Measurements from ENCODE around the gene CACYBP.

CACYBP gene

DNA sequence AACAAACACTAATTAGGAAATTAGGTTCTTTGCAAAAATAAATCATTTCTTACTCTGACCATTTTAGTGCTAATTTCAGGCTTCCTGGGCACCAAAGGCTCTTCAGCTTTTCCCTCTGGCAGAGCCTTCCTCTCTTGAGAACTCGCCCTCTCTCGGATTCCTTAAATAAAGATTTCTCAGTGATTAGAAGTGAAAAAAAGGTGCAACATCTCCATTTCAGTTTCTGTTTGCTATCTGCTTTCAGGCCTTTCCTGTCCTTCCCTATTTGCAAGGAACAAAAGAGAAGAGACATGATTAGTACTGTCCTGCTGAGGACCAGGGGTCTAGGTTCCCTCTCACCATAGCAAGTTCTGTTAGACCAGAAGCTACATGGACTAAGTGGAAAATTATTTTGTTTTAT lies 27.8 kb upstream of the CACYBP start:
- DNase-seq (ENCODE audit: low spot score): no peak
- no peak for FAIRE-seq

DNA sequence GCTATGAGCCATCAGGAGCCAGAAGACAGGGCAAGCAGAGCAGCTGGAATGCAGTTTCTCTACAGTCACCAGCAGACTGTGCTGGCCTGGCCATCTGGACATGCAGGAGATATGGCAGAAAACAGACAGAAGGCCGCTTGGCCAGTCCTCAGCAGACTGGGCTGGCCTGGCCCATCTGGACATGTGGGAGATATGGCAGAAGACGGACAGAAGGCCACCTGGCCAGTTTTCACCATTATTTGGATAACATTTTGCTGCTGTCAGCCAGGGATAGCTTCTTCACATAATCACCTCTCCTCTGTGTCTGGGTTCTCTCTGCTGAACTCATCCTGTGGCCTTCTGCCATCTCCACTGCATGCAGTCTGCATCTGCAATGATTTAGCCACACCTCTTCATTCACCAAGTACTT lies 25.0 kb upstream of the CACYBP start:
- no peak for DNase-seq (ENCODE audit: low spot score)
- FAIRE-seq: no peak

DNA sequence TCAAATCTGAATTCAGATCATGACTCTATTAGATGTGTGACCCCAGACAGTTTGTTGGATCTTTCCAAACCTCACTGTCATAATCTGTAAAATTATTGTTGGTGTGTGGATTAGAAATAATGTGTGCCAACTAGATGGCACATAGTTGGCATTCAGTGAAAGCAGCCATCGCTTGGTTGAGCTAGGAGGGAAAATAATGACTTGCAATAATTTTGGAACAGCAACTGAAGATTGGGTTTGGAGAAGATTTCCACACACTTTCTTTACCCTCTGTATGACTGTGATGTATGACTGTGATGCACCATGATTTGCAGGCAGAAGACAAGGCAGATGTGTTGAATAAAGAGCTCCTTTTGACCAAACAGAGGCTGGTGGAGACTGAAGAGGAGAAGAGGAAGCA lies 24.0 kb upstream of the CACYBP start:
- FAIRE-seq (no peak), DNase-seq (ENCODE audit: low spot score) (no peak)

DNA sequence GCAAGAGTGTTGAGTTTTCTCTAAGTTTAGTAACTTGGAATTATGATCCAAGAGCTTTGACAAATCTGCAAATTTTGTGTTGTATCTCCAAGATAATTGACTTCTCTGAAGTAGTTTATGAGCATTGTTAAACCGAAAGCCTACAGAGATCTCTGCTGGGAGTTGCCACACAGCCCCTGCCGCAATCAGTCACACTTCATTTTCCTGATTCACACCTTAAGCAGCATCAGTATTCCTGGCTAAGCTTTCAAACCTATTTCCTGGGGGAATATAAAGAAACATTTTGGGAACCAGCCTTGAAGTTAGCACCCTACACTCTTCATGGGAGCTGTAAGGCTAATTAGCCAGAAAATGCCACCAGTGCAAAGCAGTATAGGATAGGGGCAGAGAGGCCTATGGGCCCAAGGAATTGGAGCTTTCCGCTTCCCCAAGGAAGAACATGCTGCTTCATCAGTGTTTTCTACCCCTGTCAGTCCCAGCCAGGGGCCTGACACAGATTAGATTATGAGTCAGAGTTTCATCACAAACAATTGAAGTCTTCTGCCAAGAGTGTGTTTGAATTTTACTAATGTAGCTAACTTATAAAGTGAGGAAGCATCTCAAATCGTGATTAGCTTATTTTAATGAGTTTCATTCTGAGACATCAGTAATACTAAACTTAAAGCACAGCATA lies 23.2 kb upstream of the CACYBP start:
- DNase-seq (ENCODE audit: low spot score): peak; percentile 34
- no peak for FAIRE-seq

DNA sequence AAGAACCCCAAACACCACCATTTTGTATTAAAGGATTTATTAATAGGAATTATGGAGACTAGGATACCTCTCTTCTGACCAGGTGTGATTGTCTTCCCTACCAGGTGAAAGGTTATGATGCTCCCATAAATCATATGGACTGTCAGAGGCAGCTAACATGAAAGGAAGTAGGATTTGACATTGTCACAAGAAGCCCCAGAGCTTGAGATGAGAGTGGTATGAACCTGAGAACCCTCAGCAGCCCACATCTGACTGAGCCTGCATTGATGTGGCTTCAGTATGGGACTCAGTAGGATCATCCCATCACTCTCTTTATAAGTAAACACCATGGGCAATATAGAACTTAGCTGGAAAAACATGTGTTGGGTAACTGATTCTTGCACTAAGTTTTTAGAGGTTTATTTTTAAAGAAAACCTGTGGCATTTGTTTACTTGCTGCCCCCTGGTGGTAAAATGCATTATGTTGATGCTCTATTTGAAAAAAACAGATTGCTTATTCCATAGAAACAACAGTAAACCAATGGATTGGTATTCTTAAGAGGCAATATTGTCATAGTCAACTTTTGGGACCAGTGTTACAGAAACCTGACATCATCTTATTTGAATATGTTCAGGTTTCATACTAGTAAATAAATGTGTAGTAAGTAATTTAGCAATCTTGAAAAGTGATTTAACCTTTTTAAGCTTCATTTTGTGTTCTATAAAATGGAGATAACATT lies 16.6 kb upstream of the CACYBP start:
- no peak for DNase-seq (ENCODE audit: low spot score)
- FAIRE-seq: no peak

DNA sequence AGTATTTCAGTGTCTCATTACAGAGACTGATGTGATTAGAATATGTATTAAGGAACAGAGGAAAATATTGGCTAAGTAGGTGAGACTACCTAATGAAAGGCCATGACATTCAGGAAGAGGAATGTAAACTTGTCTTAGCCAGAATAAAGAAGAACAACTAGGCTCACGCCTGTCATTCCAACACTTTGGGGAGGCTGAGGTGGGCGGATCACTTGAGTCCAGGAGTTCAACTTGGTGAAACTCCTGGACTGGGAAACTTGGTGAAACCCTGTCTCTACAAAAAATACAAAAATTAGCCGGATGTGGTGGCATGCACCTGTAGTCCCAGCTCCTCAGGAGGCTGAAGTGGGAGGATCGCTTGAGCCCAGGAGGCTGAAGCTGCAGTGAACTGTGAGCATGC lies 14.8 kb upstream of the CACYBP start:
- DNase-seq (ENCODE audit: low spot score) (no peak), FAIRE-seq (no peak)

DNA sequence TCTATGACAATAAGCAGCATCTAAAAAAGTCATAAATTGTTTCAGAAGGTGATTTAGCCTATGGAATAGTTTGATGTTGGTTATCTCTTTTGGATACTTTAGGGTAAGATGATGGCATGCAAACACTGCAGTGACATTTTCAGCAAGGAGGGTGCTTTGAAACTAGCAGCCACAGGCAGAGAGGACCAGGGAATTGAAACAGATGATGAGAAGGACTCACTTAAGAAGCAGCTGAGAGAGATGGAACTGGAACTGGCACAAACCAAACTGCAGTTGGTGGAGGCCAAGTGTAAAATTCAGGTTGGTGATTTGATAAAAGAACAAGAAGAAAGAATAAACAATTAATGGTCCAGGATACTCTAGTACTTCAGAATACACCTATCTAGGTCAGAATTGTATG lies 11.2 kb upstream of the CACYBP start:
- DNase-seq (ENCODE audit: low spot score): no peak
- FAIRE-seq: no peak

DNA sequence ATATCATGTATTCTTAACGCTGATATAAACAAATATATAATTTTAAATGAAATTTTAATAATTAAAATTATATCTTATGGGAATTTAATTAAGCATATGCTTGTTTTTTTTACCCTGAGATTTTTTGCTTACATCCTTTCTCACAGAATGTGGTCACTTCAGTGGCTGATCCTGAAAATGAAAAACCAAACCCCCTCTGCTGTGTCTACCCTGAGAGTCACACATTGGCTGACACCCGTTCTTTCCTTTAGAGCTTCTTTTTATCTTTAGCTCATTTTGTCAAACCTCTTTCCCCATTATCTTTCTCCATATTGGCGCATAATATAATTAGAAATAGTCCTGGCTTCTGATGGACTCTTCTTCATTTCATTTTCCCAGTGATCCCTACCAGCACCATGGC lies 10.8 kb upstream of the CACYBP start:
- FAIRE-seq (no peak), DNase-seq (ENCODE audit: low spot score) (no peak)

DNA sequence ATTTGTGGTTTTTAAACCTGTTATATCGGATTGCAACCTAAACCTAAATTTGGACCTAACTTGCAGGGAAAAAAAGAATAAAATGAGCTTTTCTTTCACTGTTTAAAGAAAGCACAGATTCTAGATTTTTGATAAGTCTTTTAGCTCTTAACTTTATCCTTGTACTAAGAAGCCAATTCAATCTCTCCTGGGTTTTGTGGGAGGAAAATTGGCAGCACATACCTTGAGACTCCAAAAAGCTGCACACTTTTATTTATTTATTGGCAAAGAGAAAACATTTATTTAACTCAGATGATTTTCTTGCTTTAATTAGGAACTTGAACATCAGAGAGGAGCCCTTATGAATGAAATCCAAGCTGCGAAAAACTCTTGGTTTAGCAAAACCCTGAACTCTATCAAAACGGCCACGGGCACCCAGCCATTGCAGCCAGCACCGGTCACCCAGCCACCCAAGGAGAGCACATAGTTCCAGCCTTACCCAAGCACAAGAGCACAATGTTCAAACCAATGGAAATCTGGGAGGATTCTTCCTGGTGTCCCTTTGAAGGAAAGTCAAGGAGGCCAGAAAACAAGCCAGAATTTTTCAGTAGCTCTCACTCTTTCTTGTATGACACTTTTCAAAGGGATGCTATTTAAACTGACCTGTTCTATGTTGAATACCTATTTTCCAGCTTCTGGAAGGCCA lies 10.1 kb upstream of the CACYBP start:
- DNase-seq (ENCODE audit: low spot score) (no peak), FAIRE-seq (no peak)

DNA sequence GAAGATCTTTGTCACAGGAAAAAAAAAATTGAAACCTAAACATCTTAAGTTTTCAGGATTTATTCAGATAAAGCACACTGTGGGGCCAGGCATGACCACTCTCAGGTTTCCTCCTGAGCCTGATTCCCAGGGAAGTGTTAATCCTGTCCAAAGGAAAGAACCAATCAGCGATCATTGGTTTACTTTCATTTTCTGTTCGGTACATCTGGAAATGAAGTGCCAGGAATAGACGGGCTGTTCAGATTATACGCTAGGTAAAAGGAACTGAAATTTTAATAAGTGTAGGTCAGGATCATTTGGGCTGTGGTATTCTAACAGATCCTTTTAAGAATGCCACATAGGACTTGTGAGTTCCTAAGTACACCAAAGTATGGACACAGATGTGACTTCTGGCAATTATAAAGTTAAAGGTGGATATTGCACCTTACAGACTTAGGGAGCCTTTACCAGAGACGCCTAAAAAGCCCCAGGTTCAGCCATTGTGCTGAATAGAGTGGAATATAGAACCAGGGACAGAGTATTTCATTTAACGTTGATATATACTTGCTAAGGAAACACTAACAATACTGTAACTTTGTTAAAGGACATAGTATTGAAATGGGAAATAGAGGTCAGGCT lies 9.3 kb upstream of the CACYBP start:
- peak; percentile 45 for DNase-seq (ENCODE audit: low spot score)
- no peak for FAIRE-seq

DNA sequence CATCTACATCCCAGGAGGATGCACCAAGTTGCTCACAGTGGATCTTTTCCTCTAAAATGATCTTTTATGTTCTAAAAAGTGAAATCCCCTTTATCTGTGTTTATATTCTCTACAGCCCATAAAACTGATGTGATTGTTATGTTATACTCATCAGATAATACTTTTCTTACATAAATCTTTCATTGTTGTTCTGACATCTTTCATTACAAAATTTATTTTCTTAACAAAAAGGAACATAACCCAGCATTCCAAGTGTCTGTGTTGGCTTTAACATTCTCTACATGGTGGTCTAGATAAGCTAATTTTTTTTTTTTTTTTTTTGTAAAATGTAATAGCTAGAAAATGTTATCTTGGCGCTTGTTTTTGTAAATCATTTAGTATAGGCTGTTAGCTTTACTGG lies 8.3 kb upstream of the CACYBP start:
- FAIRE-seq (no peak), DNase-seq (ENCODE audit: low spot score) (no peak)

DNA sequence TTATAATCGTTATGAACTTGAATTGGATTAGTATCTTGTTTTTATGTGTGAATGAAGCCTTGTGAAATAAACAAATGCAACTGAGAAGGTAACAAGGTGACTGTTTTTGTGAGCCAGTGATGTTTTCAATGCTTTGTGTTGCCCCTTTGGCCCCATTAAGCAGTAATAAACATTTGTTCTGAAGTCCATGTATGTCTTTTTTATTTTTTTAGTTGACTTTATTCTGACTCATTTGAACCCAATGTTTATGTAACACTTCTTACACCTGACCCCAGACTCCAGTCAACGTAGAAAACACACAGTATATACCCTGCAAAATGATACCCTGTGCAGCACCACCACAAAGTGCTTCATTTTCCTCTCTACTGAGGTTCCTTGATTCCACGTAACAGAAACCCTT lies 4.6 kb upstream of the CACYBP start:
- no peak for FAIRE-seq
- no peak for DNase-seq (ENCODE audit: low spot score)

DNA sequence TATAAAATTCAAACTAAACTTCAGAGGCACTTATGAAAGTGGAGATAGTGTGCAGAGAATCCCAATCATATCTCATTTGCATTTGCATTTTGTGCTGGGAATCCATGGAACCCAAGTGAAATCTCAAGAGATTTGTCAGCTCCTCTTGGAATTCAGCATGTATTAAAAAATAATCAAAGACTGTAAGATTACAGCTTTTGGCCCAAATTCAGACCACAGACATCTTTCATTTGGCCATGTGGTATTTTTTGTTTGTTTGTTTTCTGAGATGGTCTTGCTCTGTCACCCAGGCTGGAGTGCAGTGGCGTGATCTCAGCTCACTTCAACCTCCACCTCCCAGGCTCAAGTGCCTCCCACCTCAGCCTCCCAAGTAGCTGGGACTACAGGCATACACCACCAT lies 3.8 kb upstream of the CACYBP start:
- FAIRE-seq (no peak), DNase-seq (ENCODE audit: low spot score) (no peak)

DNA sequence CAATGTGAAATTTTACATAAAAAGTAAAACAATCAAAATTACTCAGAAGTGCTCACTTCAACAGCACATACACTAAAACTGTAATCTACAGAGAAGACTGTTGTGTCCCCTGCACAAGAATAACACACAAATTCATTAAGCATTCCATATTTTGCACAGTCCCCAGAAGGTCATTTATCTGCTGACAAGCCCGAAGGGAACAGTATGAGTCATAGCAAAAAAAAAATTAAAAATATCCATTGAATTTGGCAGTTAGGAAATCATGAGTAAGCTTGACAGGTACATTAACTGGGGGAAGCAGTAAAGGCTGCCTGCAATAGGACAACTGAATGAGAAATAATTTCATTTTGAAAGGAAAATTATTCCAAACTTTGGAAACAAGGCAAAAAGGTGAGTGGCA lies 3.3 kb upstream of the CACYBP start:
- FAIRE-seq: no peak
- no peak for DNase-seq (ENCODE audit: low spot score)

DNA sequence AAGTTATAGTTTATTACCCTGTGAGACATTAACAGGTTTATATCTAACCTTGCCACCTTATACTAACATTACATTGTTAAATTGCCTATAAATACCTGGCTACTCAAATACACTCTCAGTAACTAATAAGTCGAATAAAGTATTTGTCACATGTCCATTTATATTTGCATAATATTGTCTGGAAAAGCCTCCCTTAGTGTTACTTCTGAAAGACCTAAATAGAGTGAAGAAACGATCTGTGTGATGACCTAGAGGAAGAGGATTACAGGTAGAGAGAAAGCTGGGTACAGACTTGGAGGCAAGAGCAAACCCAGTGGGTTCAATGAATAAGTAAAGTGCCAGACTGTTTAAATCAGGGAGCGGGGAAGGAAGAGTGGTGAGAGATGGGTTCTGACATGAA lies 2.7 kb upstream of the CACYBP start:
- no peak for DNase-seq (ENCODE audit: low spot score)
- no peak for FAIRE-seq

DNA sequence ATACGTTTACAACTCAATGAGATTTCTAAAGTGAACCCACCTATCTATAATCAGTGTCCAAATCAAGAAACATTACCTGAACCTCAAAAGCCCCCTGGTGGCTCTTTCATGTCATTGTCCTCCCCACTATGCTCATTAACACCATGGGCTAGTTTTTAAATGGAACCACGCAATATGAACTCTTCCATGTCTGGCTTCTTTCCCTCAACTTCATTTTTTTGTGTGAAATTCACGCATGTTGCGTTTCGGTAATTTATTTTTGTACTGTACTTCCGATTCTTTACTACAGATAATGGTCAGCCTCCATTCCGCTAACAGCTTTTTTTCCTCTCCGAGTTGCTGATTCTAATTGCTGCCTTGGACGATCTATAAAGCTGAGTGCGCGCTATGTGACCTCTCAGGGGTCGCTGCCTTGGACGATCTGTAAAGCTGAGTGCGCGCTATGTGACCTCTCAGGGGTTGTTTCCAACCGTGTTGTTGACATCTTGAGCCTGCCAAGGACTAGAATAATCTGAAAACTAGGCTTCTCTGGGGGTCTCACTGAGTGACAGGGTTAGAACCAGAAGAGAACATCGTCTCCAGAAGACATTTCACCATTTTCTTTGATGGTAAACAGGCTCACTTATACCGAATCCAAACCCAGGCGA lies 1.1 kb upstream of the CACYBP start:
- DNase-seq (ENCODE audit: low spot score): peak; percentile 41
- no peak for FAIRE-seq

DNA sequence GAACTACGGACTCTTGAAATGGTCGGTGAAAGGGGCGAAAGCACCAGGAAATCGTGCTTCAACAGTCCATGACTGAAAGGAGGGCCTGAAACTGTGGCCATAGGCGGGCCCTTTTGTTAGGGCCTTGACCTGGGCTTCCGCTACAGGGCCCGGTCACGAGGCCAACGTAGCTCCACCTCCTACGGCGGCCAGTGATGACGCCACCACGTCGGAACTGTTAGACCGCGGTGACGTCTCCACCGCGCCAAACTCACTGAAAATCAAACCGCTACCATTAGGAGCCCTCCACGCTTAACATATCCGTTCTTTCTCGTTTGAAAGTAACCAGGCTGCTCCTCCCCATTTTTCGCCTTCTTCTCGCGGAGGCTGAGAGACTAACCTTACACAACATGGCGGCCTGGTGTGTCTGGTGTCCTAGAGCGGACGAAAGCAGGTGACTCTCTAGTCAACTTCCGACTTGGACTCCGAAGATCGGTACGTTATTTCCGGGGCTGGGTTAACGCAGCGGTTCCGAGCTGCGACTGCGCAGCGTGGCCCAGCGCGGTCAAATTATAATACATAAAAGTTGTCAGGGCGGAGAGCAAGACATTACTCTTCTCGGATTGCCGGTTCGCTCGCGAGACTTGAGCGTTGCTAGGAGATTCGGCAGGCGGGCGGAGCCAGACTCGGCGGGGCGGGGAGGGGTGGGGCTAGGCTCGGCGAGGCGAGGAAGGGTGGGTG lies 371 bp upstream of the CACYBP start:
- FAIRE-seq: no peak
- DNase-seq (ENCODE audit: low spot score): peak; percentile 94

DNA sequence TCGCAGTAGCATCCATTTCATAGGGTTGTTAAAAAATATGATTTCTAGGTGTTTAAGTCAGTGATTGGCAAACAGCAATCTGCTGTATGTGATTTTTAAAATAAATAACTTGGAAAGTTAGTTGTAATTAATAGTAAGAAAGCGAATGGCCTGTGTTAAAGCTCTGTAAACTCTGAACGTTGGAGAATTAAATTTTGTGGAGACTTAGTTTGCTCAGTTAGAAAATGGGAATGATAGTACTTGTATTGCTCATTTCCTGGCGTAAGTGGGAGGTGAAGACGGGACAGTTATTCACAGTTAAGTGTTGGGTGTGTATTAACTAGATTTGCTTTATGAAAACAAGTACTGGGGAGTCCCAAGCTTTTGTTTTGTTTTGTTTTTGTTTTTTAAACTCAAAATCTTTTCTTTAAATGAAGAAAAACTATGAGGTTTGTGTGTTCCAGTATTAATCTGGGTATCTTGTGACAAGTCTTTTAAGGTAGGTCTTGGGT lies 995 bp downstream of the CACYBP start:
- FAIRE-seq (no peak), DNase-seq (ENCODE audit: low spot score) (no peak)

DNA sequence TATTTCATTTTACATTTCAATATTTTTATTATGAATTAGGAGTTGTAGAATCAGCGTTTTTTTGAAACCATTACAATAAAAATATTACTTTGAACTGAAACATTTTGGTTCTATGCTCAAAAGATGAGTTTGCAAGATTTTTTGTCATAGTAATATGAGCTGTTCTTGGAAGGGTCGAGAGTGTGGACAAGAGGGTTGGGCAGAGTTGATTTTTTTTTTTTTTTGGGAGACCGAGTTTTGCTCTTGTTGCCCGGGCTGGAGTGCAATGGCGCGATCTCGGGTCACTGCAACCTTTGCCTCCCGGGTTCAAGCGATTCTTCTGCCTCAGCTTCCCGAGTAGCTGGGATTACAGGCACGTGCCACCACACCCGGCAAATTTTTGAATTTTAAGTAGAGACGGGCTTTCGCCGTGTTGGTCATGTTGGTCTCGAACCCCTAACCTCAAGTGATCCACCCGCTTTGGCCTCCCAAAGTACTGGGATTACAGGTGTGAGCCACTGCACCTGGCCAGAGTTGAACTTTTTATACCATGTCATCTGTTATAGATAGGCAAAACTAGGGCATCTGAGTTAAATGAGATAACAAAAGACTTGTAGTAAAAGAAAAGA lies 3.3 kb downstream of the CACYBP start:
- DNase-seq (ENCODE audit: low spot score) (no peak), FAIRE-seq (no peak)

DNA sequence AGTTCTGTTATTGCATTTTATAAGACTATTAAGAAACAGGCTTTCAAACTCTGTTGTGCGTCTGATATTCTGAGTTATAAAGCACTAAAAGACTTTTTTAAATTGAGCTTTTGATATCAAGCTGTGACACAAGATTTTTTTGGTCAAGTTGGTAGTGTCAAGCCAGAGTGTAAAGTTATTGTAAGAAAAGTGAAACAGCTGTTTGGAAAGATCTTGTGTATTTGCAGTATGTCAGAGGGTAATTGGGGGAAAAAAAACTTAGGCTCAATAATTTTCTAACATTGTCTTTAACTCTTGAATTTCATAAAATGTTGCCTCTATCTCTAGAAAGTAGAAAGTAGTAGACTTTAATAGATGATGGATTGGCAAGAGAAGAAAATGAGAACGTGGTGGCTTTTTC lies 3.8 kb downstream of the CACYBP start:
- DNase-seq (ENCODE audit: low spot score) (no peak), FAIRE-seq (no peak)
